HepG2 (cell line): ENCODE data around the gene HOXA5. TPM values are rescaled to one million over a fixed set of nuclear protein-coding genes. Genes with fewer than 3 reads are reported as not detected.

Experiments used
- ARNTL ChIP-seq: sonication (generic); formaldehyde crosslinking; IDR thresholded peaks from 2 replicates; pipeline ENCODE4 v1.4.0; 2020; ENCODE audit warnings: mild to moderate bottlenecking, missing genetic modification reagents
- HMG20B ChIP-seq: conservative IDR thresholded peaks from 2 replicates; pipeline ENCODE4 v1.6.1; 2016; ENCODE audit warnings: missing genetic modification reagents, missing compliant biosample characterization
- JUN ChIP-seq: sonication (generic); formaldehyde crosslinking; IDR thresholded peaks from 2 replicates; pipeline ENCODE4 v1.4.0; 2020; ENCODE audit warnings: mild to moderate bottlenecking, missing genetic modification reagents
- KDM1A ChIP-seq: IDR thresholded peaks from 2 replicates; pipeline ENCODE4 v1.6.1; 2016; ENCODE audit warnings: missing compliant biosample characterization
- KDM5A ChIP-seq: fragments of 200-600 bp; sonication (generic); IDR thresholded peaks from 2 replicates; pipeline ENCODE4 v1.7.0; 2018; ENCODE audit warnings: antibody characterized with exemption, mild to moderate bottlenecking, low read length, borderline replicate concordance
- MXD4 ChIP-seq: IDR thresholded peaks from 2 replicates; pipeline ENCODE4 v1.6.1; 2016; ENCODE audit warnings: mild to moderate bottlenecking, missing biosample characterization, missing genetic modification reagents
- NFE2L2 ChIP-seq: fragments of 150-350 bp; IDR thresholded peaks from 2 replicates; pipeline ENCODE4 v1.6.1; 2014; ENCODE audit warnings: low read length
- PAWR ChIP-seq: sonication (generic); formaldehyde crosslinking; IDR thresholded peaks from 2 replicates; pipeline ENCODE4 v1.4.0; 2020; ENCODE audit warnings: missing genetic modification reagents, mild to moderate bottlenecking, borderline replicate concordance
- RCOR2 ChIP-seq: IDR thresholded peaks from 2 replicates; pipeline ENCODE4 v1.6.1; 2016; ENCODE audit warnings: missing biosample characterization, missing genetic modification reagents
- RELA ChIP-seq: sonication (generic); formaldehyde crosslinking; IDR thresholded peaks from 2 replicates; pipeline ENCODE4 v1.4.0; 2020; ENCODE audit warnings: missing genetic modification reagents
- RXRA ChIP-seq: sonication (generic); formaldehyde crosslinking; IDR thresholded peaks from 2 replicates; pipeline ENCODE4 v1.5.1; 2020; ENCODE audit warnings: missing genetic modification reagents
- SP2 ChIP-seq: sonication (generic); formaldehyde crosslinking; IDR thresholded peaks from 2 replicates; pipeline ENCODE4 v1.5.1; 2020; ENCODE audit warnings: mild to moderate bottlenecking, missing genetic modification reagents
- SRY ChIP-seq: sonication (generic); formaldehyde crosslinking; IDR thresholded peaks from 2 replicates; pipeline ENCODE4 v1.8.0; 2022; ENCODE audit warnings: mild to moderate bottlenecking, missing genetic modification reagents
- ZFP1 ChIP-seq: IDR thresholded peaks from 2 replicates; pipeline ENCODE4 v1.6.1; 2016
- ZKSCAN1 ChIP-seq: fragments of 150-350 bp; IDR thresholded peaks from 2 replicates; pipeline ENCODE4 v1.6.1; 2014; ENCODE audit warnings: low read length
- ZNF138 ChIP-seq: sonication (generic); formaldehyde crosslinking; IDR thresholded peaks from 2 replicates; pipeline ENCODE4 v1.5.0; 2020; ENCODE audit warnings: mild to moderate bottlenecking, low read depth, missing genetic modification reagents
- ZNF839 ChIP-seq: sonication (generic); formaldehyde crosslinking; IDR thresholded peaks from 2 replicates; pipeline ENCODE4 v1.4.0; 2020; ENCODE audit warnings: missing genetic modification reagents, mild to moderate bottlenecking, borderline replicate concordance
- polyA plus RNA-seq, 8 experiments: library from polyadenylated mRNA; depleted of rRNA in 3 of 8; stranded (reverse) in 7 of 8; unstranded in 1 of 8; fragments of >200 nt; fragmentation: Illumina TruSeq in 4 of 8; extraction: Trizol in 4 of 8; gene quantifications; 2 replicates each; pipeline versions ENCODE4 v1.2.1 to v1.2.3, GENCODE V29; 2011 to 2016; ENCODE audit warnings: low read depth in 4 of 8, missing spikeins in 1 of 8, mixed read lengths in 1 of 8; ENCODE audit not compliant: insufficient read depth in 1 of 8
- total RNA-seq, 5 experiments: library from RNA; depleted of rRNA; stranded (reverse); fragments of >200 nt; fragmentation: Illumina TruSeq; extraction: Trizol; gene quantifications; 2 replicates each; pipeline ENCODE4 v1.2.3, GENCODE V29; 2016; ENCODE audit warnings: low read depth in 1 of 5
- TF ChIP-seq, protein P1 (sequence below): sonication (generic); formaldehyde crosslinking; IDR thresholded peaks from 2 replicates; pipeline ENCODE4 v1.8.0; 2022; ENCODE audit warnings: low read depth, missing genetic modification reagents
- TF ChIP-seq, protein P2 (sequence below): sonication (generic); formaldehyde crosslinking; conservative IDR thresholded peaks from 2 replicates; pipeline ENCODE4 v1.4.0; 2020; ENCODE audit warnings: missing genetic modification reagents
- TF ChIP-seq, protein P3 (sequence below): sonication (generic); formaldehyde crosslinking; IDR thresholded peaks from 2 replicates; pipeline ENCODE4 v1.4.0; 2020; ENCODE audit warnings: missing genetic modification reagents
- TF ChIP-seq, protein P4 (sequence below): sonication (generic); formaldehyde crosslinking; IDR thresholded peaks from 2 replicates; pipeline ENCODE4 v1.4.0; 2020; ENCODE audit warnings: mild to moderate bottlenecking, missing genetic modification reagents
- TF ChIP-seq, protein P5 (sequence below): sonication (generic); formaldehyde crosslinking; IDR thresholded peaks from 2 replicates; pipeline ENCODE4 v1.4.0; 2020; ENCODE audit warnings: missing genetic modification reagents

The HOXA5 gene
- total and polyA plus RNA-seq, 2 of the 13 experiments (the other 11 are each of a cell fraction or from before 2014, with no cell fraction given), result 3.2 to 3.6 TPM

DNA sequence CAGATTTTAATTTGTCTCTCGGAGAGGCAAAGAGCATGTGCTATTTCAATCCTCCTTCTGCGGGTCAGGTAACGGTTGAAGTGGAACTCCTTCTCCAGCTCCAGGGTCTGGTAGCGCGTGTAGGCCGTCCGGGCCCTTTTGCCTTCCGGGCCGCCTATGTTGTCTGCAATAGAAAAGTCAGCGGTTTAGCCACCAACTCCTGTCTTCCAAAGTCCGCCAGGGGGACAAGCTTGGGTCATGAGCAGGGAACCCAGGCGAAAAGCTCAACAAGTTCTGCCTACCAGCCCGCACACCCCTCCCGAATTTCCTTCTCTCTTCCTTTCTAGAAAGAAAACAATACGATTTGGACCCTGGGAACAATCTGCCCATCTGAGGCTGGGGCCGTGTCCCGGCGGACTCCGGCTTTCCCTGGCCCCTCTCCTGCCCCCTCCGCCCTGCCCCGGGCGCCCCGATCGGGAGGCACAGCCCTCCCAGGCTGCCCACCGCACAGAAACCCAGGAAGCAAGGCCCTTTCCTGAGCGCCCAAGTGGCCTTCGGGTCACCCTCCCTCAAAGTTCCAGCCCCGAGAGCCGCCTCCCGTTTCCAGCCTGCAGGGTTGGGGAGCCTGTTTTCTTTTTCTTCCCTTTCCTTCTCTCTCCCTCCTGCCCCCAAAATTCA lies 1.4 kb downstream of the HOXA5 start (continued):
- TF ChIP-seq, protein P1, sequence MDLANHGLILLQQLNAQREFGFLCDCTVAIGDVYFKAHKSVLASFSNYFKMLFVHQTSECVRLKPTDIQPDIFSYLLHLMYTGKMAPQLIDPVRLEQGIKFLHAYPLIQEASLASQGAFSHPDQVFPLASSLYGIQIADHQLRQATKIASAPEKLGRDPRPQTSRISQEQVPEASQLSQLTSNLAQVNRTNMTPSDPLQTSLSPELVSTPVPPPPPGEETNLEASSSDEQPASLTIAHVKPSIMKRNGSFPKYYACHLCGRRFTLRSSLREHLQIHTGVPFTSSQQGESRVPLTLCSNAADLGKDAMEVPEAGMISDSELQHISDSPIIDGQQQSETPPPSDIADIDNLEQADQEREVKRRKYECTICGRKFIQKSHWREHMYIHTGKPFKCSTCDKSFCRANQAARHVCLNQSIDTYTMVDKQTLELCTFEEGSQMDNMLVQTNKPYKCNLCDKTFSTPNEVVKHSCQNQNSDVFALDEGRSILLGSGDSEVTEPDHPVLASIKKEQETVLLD (CRISPR knock-in tag), result no peak
- TF ChIP-seq, protein P2, sequence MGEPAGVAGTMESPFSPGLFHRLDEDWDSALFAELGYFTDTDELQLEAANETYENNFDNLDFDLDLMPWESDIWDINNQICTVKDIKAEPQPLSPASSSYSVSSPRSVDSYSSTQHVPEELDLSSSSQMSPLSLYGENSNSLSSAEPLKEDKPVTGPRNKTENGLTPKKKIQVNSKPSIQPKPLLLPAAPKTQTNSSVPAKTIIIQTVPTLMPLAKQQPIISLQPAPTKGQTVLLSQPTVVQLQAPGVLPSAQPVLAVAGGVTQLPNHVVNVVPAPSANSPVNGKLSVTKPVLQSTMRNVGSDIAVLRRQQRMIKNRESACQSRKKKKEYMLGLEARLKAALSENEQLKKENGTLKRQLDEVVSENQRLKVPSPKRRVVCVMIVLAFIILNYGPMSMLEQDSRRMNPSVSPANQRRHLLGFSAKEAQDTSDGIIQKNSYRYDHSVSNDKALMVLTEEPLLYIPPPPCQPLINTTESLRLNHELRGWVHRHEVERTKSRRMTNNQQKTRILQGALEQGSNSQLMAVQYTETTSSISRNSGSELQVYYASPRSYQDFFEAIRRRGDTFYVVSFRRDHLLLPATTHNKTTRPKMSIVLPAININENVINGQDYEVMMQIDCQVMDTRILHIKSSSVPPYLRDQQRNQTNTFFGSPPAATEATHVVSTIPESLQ (CRISPR knock-in tag), result no peak
- TF ChIP-seq KDM5A (no peak), RXRA (CRISPR knock-in tag) (no peak), SP2 (CRISPR knock-in tag) (no peak), HMG20B (CRISPR knock-in tag) (no peak), MXD4 (no peak), RCOR2 (CRISPR knock-in tag) (no peak), ZKSCAN1 (no peak), NFE2L2 (no peak), SRY (CRISPR knock-in tag) (no peak), ARNTL (CRISPR knock-in tag) (no peak), ZFP1 (CRISPR knock-in tag) (no peak), ZNF839 (CRISPR knock-in tag) (no peak), RELA (CRISPR knock-in tag) (no peak), JUN (CRISPR knock-in tag) (no peak), PAWR (CRISPR knock-in tag) (no peak), KDM1A (no peak), ZNF138 (CRISPR knock-in tag) (no peak)
- TF ChIP-seq, protein P3, sequence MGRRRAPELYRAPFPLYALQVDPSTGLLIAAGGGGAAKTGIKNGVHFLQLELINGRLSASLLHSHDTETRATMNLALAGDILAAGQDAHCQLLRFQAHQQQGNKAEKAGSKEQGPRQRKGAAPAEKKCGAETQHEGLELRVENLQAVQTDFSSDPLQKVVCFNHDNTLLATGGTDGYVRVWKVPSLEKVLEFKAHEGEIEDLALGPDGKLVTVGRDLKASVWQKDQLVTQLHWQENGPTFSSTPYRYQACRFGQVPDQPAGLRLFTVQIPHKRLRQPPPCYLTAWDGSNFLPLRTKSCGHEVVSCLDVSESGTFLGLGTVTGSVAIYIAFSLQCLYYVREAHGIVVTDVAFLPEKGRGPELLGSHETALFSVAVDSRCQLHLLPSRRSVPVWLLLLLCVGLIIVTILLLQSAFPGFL (CRISPR knock-in tag), result no peak
- TF ChIP-seq, protein P4, sequence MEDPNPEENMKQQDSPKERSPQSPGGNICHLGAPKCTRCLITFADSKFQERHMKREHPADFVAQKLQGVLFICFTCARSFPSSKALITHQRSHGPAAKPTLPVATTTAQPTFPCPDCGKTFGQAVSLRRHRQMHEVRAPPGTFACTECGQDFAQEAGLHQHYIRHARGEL (CRISPR knock-in tag), result no peak
- TF ChIP-seq, protein P5, sequence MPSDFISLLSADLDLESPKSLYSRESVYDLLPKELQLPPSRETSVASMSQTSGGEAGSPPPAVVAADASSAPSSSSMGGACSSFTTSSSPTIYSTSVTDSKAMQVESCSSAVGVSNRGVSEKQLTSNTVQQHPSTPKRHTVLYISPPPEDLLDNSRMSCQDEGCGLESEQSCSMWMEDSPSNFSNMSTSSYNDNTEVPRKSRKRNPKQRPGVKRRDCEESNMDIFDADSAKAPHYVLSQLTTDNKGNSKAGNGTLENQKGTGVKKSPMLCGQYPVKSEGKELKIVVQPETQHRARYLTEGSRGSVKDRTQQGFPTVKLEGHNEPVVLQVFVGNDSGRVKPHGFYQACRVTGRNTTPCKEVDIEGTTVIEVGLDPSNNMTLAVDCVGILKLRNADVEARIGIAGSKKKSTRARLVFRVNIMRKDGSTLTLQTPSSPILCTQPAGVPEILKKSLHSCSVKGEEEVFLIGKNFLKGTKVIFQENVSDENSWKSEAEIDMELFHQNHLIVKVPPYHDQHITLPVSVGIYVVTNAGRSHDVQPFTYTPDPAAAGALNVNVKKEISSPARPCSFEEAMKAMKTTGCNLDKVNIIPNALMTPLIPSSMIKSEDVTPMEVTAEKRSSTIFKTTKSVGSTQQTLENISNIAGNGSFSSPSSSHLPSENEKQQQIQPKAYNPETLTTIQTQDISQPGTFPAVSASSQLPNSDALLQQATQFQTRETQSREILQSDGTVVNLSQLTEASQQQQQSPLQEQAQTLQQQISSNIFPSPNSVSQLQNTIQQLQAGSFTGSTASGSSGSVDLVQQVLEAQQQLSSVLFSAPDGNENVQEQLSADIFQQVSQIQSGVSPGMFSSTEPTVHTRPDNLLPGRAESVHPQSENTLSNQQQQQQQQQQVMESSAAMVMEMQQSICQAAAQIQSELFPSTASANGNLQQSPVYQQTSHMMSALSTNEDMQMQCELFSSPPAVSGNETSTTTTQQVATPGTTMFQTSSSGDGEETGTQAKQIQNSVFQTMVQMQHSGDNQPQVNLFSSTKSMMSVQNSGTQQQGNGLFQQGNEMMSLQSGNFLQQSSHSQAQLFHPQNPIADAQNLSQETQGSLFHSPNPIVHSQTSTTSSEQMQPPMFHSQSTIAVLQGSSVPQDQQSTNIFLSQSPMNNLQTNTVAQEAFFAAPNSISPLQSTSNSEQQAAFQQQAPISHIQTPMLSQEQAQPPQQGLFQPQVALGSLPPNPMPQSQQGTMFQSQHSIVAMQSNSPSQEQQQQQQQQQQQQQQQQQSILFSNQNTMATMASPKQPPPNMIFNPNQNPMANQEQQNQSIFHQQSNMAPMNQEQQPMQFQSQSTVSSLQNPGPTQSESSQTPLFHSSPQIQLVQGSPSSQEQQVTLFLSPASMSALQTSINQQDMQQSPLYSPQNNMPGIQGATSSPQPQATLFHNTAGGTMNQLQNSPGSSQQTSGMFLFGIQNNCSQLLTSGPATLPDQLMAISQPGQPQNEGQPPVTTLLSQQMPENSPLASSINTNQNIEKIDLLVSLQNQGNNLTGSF (CRISPR knock-in tag), result no peak
